A549 (cell line): ENCODE measurements around the gene SOX12. TPM values are rescaled to one million over a fixed set of nuclear protein-coding genes. Genes with fewer than 3 reads are reported as not detected.
A peak's percentile ranks its signal among the peaks of the same experiment; 100 is the strongest.

Experiments used
- ATAC-seq, 2 experiments: fragments of 200-7000 bp in 1 of 2; fragments of >200 bp in 1 of 2; cut with Nextera tagmentation in 1 of 2; cut with Tn5 transposase in 1 of 2; 3 replicates each; pipeline versions ENCODE4 v1.8.0 to v1.9.1; 2018 to 2020; ENCODE audit warnings: mild to moderate bottlenecking in 1 of 2, moderate library complexity in 1 of 2
- CTCF ChIA-PET: fragments of 300-600 bp; sonication (Branson Sonifier 250); formaldehyde crosslinking; extraction: SDS; loops from one replicate; lab custom pipeline; 2021; ENCODE audit warnings: antibody characterized with exemption, inconsistent platforms; lab: Yijun Ruan, JAX
- POLR2A ChIA-PET: fragments of 350-600 bp; formaldehyde crosslinking; extraction: SDS; loops from one replicate; lab custom pipeline; 2021; ENCODE audit warnings: antibody characterized with exemption, inconsistent platforms; lab: Yijun Ruan, JAX
- DNase-seq, 2 experiments: peaks; one replicate each; pipeline versions ENCODE4 v3.0.0 to v3.0.0-alpha.2; 2011 to 2016; ENCODE audit warnings: low read depth in 1 of 2, low spot score in 1 of 2
- FAIRE-seq: peaks from 2 replicates; lab custom pipeline; 2011; peaks lifted over from hg19 to GRCh38; lab: Jason Lieb, UNC
- H3K27ac ChIP-seq, 2 experiments: fragments of >200 bp; sonication (Bioruptor Twin); formaldehyde crosslinking; 3 replicates each; pipeline ENCODE4 v1.5.1; 2016 to 2017
- H3K4me1 ChIP-seq: fragments of >200 bp; sonication (Bioruptor Twin); formaldehyde crosslinking; 3 replicates; pipeline ENCODE4 v1.6.1; 2016
- H3K4me2 ChIP-seq: fragments of >200 bp; sonication (Bioruptor Twin); formaldehyde crosslinking; 3 replicates; pipeline ENCODE4 v1.6.1; 2016
- H3K4me3 ChIP-seq: fragments of >200 bp; sonication (Bioruptor Twin); formaldehyde crosslinking; 3 replicates; pipeline ENCODE4 v1.5.1; 2016
- H3K9me3 ChIP-seq: fragments of >200 bp; sonication (Bioruptor Twin); formaldehyde crosslinking; 3 replicates; pipeline ENCODE4 v1.6.1; 2016
- BHLHE40 ChIP-seq: IDR thresholded peaks from 2 replicates; pipeline ENCODE4 v1.6.1; 2012; ENCODE audit warnings: low read depth, low read length, inconsistent platforms
- CBX2 ChIP-seq: fragments of 200-600 bp; sonication (generic); IDR thresholded peaks from 2 replicates; pipeline ENCODE4 v1.6.1; 2016; ENCODE audit warnings: low read depth, mild to moderate bottlenecking, borderline replicate concordance
- CBX8 ChIP-seq: fragments of 200-600 bp; sonication (generic); IDR thresholded peaks from 2 replicates; pipeline ENCODE4 v1.6.1; 2016
- CEBPB ChIP-seq, 2 experiments: fragments of >200 bp in 1 of 2; sonication (Bioruptor Twin) in 1 of 2; formaldehyde crosslinking in 1 of 2; IDR thresholded peaks; 2 replicates each; pipeline ENCODE4 v1.6.1; 2012 to 2016
- EHMT2 ChIP-seq: fragments of 200-600 bp; sonication (generic); IDR thresholded peaks from 2 replicates; pipeline ENCODE4 v1.6.1; 2016; ENCODE audit warnings: antibody characterized with exemption, low read depth, mild to moderate bottlenecking, moderate library complexity
- EP300 ChIP-seq, 2 experiments: fragments of >200 bp; sonication (Bioruptor Twin); formaldehyde crosslinking; IDR thresholded peaks; 2 replicates in 1 of 2; 3 replicates in 1 of 2; pipeline ENCODE4 v1.6.1; 2016 to 2017
- FOSB ChIP-seq: fragments of 250-450 bp; sonication (Bioruptor Pico); IDR thresholded peaks from 2 replicates; pipeline ENCODE4 v1.5.0; 2020; ENCODE audit warnings: mild to moderate bottlenecking, moderate library complexity
- FOSL2 ChIP-seq, 2 experiments: fragments of 450-650 bp in 1 of 2; fragments of >200 bp in 1 of 2; sonication (Bioruptor Twin) in 1 of 2; formaldehyde crosslinking; IDR thresholded peaks; 2 replicates each; pipeline versions ENCODE4 v1.5.0 to v1.6.1; 2016 to 2020; ENCODE audit warnings: mild to moderate bottlenecking in 1 of 2, moderate library complexity in 1 of 2
- FOXS1 ChIP-seq: fragments of 250-450 bp; sonication (Bioruptor Pico); IDR thresholded peaks from 2 replicates; pipeline ENCODE4 v1.5.0; 2020; ENCODE audit warnings: mild to moderate bottlenecking, moderate library complexity
- HDAC2 ChIP-seq: fragments of 200-600 bp; sonication (generic); IDR thresholded peaks from 2 replicates; pipeline ENCODE4 v1.6.1; 2016
- HES2 ChIP-seq: fragments of >200 bp; sonication (Bioruptor Twin); formaldehyde crosslinking; IDR thresholded peaks from 2 replicates; pipeline ENCODE4 v1.6.1; 2016
- HEYL ChIP-seq: fragments of 250-450 bp; sonication (Bioruptor Pico); IDR thresholded peaks from 2 replicates; pipeline ENCODE4 v1.8.0; 2021; ENCODE audit warnings: mild to moderate bottlenecking, moderate library complexity
- HOXA7 ChIP-seq: fragments of 250-450 bp; sonication (Bioruptor Pico); IDR thresholded peaks from 2 replicates; pipeline ENCODE4 v1.5.0; 2020; ENCODE audit warnings: mild to moderate bottlenecking, moderate library complexity
- HOXB13 ChIP-seq: fragments of 250-450 bp; sonication (Bioruptor Pico); IDR thresholded peaks from 2 replicates; pipeline ENCODE4 v1.5.0; 2020; ENCODE audit warnings: low read depth, mild to moderate bottlenecking, moderate library complexity
- HOXB5 ChIP-seq: fragments of 250-450 bp; sonication (Bioruptor Pico); IDR thresholded peaks from 2 replicates; pipeline ENCODE4 v1.5.0; 2020; ENCODE audit warnings: mild to moderate bottlenecking, moderate library complexity
- KDM5A ChIP-seq: fragments of 200-600 bp; sonication (generic); IDR thresholded peaks from 2 replicates; pipeline ENCODE4 v1.6.1; 2016; ENCODE audit warnings: antibody characterized with exemption, mild to moderate bottlenecking
- MAZ ChIP-seq: fragments of 150-350 bp; IDR thresholded peaks from 2 replicates; pipeline ENCODE4 v1.6.1; 2014; ENCODE audit warnings: antibody characterized with exemption, low read depth, low read length, borderline replicate concordance
- MYC ChIP-seq: IDR thresholded peaks from 2 replicates; pipeline ENCODE4 v1.6.1; 2012; ENCODE audit warnings: mild to moderate bottlenecking, inconsistent platforms, low read length, improper control_type of control experiment, borderline replicate concordance
- NPAS2 ChIP-seq: fragments of 250-450 bp; sonication (Bioruptor Pico); IDR thresholded peaks from 2 replicates; pipeline ENCODE4 v1.8.0; 2022; ENCODE audit warnings: mild to moderate bottlenecking, moderate library complexity, borderline replicate concordance
- POLR2A ChIP-seq: IDR thresholded peaks from 2 replicates; pipeline ENCODE4 v1.6.1; 2012; ENCODE audit warnings: mild to moderate bottlenecking, low read length
- RAD21 ChIP-seq, 2 experiments: fragments of >200 bp in 1 of 2; sonication (Bioruptor Twin) in 1 of 2; formaldehyde crosslinking in 1 of 2; IDR thresholded peaks in 1 of 2; conservative IDR thresholded peaks in 1 of 2; 2 replicates in 1 of 2; 3 replicates in 1 of 2; pipeline ENCODE4 v1.6.1; 2012 to 2018; ENCODE audit warnings: inconsistent platforms in 1 of 2
- RARB ChIP-seq: fragments of 250-450 bp; sonication (Bioruptor Pico); IDR thresholded peaks from 2 replicates; pipeline ENCODE4 v1.8.0; 2021; ENCODE audit warnings: mild to moderate bottlenecking, moderate library complexity
- RFX5 ChIP-seq: fragments of 450-650 bp; IDR thresholded peaks from 2 replicates; pipeline ENCODE4 v1.7.1; 2014; ENCODE audit warnings: antibody characterized with exemption, mild to moderate bottlenecking, moderate library complexity
- USF2 ChIP-seq: fragments of 450-650 bp; IDR thresholded peaks from 2 replicates; pipeline ENCODE4 v1.6.1; 2014; ENCODE audit warnings: antibody characterized with exemption
- ZC3H11A ChIP-seq: fragments of 450-650 bp; IDR thresholded peaks from 2 replicates; pipeline ENCODE4 v1.6.1; 2014; ENCODE audit warnings: antibody characterized with exemption, mild to moderate bottlenecking
- ZNF302 ChIP-seq: fragments of 250-450 bp; sonication (Bioruptor Pico); IDR thresholded peaks from 2 replicates; pipeline ENCODE4 v1.9.0; 2021; ENCODE audit warnings: inconsistent platforms, mild to moderate bottlenecking, moderate library complexity
- ZSCAN20 ChIP-seq: fragments of 250-450 bp; sonication (Bioruptor Pico); IDR thresholded peaks from 2 replicates; pipeline ENCODE4 v1.8.0; 2022; ENCODE audit warnings: mild to moderate bottlenecking, moderate library complexity
- WGBS: methylation state at CpG from one replicate; pipeline ENCODE4 v1.1.6; 2017; ENCODE audit errors: missing lambda C conversion rate; 5-methylcytosine and 5-hydroxymethylcytosine counted together
- polyA plus RNA-seq, 4 experiments: library from polyadenylated mRNA; depleted of rRNA in 3 of 4; stranded (reverse); fragments of >200 nt; fragmentation: RNase III in 1 of 4; extraction: RNeasy Plus Mini Kit Qiagen cat#74134 plus additional on column Dnase treatment in 1 of 4; gene quantifications; 2 replicates in 3 of 4; 3 replicates in 1 of 4; pipeline ENCODE4 v1.2.3, GENCODE V29; 2011 to 2017
- TF ChIP-seq, protein P1 (sequence below): fragments of 200-600 bp; sonication (generic); IDR thresholded peaks from 2 replicates; pipeline ENCODE4 v1.6.1; 2016; ENCODE audit warnings: antibody characterized with exemption, mild to moderate bottlenecking, moderate library complexity
- TF ChIP-seq, protein P2 (sequence below): IDR thresholded peaks from 2 replicates; pipeline ENCODE4 v1.6.1; 2012
- TF ChIP-seq, protein P3 (sequence below): IDR thresholded peaks from 2 replicates; pipeline ENCODE4 v1.6.1; 2012
- TF ChIP-seq, protein P4 (sequence below): fragments of 150-350 bp; IDR thresholded peaks from 2 replicates; pipeline ENCODE4 v1.6.1; 2014; ENCODE audit warnings: low read depth, mild to moderate bottlenecking, low read length

SOX12 gene
- polyA plus RNA-seq, 2 of the 4 experiments (the other 2 are of a cell fraction) = 7.0 to 29.2 TPM

DNA sequence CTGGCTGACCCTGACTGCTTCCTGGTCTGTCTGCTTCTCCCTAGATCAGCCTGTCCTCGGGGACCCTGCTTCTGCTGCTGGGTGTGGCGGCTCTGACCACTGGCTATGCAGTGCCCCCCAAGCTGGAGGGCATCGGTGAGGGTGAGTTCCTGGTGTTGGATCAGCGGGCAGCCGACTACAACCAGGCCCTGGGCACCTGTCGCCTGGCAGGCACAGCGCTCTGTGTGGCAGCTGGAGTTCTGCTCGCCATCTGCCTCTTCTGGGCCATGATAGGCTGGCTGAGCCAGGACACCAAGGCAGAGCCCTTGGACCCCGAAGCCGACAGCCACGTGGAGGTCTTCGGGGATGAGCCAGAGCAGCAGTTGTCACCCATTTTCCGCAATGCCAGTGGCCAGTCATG is 27.8 kb downstream of the SOX12 start (continued):
- TF ChIP-seq, protein P1, sequence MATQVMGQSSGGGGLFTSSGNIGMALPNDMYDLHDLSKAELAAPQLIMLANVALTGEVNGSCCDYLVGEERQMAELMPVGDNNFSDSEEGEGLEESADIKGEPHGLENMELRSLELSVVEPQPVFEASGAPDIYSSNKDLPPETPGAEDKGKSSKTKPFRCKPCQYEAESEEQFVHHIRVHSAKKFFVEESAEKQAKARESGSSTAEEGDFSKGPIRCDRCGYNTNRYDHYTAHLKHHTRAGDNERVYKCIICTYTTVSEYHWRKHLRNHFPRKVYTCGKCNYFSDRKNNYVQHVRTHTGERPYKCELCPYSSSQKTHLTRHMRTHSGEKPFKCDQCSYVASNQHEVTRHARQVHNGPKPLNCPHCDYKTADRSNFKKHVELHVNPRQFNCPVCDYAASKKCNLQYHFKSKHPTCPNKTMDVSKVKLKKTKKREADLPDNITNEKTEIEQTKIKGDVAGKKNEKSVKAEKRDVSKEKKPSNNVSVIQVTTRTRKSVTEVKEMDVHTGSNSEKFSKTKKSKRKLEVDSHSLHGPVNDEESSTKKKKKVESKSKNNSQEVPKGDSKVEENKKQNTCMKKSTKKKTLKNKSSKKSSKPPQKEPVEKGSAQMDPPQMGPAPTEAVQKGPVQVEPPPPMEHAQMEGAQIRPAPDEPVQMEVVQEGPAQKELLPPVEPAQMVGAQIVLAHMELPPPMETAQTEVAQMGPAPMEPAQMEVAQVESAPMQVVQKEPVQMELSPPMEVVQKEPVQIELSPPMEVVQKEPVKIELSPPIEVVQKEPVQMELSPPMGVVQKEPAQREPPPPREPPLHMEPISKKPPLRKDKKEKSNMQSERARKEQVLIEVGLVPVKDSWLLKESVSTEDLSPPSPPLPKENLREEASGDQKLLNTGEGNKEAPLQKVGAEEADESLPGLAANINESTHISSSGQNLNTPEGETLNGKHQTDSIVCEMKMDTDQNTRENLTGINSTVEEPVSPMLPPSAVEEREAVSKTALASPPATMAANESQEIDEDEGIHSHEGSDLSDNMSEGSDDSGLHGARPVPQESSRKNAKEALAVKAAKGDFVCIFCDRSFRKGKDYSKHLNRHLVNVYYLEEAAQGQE = no peak
- TF ChIP-seq CBX8 (no peak), FOSL2 (IDR thresholded peaks at IDR 0.05) (no peak), FOSL2 (CRISPR knock-in tag; IDR thresholded peaks at IDR 0.05) (no peak), MYC (no peak), HOXB5 (CRISPR knock-in tag) (no peak), FOXS1 (CRISPR knock-in tag) (no peak), HOXA7 (CRISPR knock-in tag) (no peak), KDM5A (no peak), MAZ (no peak)
- TF ChIP-seq, all 56 proteins: peak for 0

GRCh38 chr20:354298-354977 is 29.1 kb downstream of the SOX12 start:
- FAIRE-seq (no peak), DNase-seq (peak; percentile 83 to 95), ATAC-seq (peak; percentile 85 to 95)
- H3K4me3 ChIP-seq = no peak overlapping the region
- H3K9me3 ChIP-seq = no peaks in the 10 kb centered on the region
- peak overlapping the region; percentile 71 to 81 for H3K27ac ChIP-seq
- peaks cover 13% of the 10 kb centered on the region; the same call in 2 of the 3 replicates for H3K4me1 ChIP-seq
- 8% methylated on average over 14 of the region's 14 CpGs for WGBS
- H3K4me2 ChIP-seq = no peak overlapping the region
- ChIA-PET POLR2A (interaction anchor here (1.0 to 1.2 kb wide), 2 partner anchors 15 to 53 kb away, joined by 4 to 5 read pairs; no protein-coding TSS in a partner anchor), CTCF (interaction anchor here (0.6 to 50.3 kb wide), 63 partner anchors 8 to 386 kb away, joined by 3 to 1229 read pairs (median 6); partner anchors contain the start of genes TBC1D20 and TRIB3)
- TF ChIP-seq HEYL (CRISPR knock-in tag) (no peak), FOSL2 (IDR thresholded peaks at IDR 0.05) (no peak), FOSL2 (CRISPR knock-in tag; IDR thresholded peaks at IDR 0.05) (no peak), MYC (no peak), FOXS1 (CRISPR knock-in tag) (no peak), MAZ (peak; percentile 95), BHLHE40 (no peak), ZC3H11A (no peak), NPAS2 (no peak), FOSB (0 out of 2 replicates have a peak, but pooled peaks have one; percentile 23), ZNF302 (CRISPR knock-in tag) (no peak), HES2 (no peak), EP300 (IDR thresholded peaks at IDR 0.05) (no peak), ZSCAN20 (CRISPR knock-in tag) (no peak), EHMT2 (no peak), RAD21 (conservative IDR thresholded peaks at IDR 0.05 in 1 of 2, IDR thresholded peaks at IDR 0.05 in 1 of 2) (peak; percentile 99 to 100), RFX5 (no peak), RARB (CRISPR knock-in tag) (no peak), CBX2 (no peak), HDAC2 (no peak), CEBPB (IDR thresholded peaks at IDR 0.05) (no peak), HOXB13 (CRISPR knock-in tag) (no peak), POLR2A (no peak), USF2 (no peak)
- TF ChIP-seq, protein P2, sequence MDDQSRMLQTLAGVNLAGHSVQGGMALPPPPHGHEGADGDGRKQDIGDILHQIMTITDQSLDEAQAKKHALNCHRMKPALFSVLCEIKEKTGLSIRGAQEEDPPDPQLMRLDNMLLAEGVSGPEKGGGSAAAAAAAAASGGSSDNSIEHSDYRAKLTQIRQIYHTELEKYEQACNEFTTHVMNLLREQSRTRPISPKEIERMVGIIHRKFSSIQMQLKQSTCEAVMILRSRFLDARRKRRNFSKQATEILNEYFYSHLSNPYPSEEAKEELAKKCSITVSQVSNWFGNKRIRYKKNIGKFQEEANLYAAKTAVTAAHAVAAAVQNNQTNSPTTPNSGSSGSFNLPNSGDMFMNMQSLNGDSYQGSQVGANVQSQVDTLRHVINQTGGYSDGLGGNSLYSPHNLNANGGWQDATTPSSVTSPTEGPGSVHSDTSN = no peak
- TF ChIP-seq, protein P3, sequence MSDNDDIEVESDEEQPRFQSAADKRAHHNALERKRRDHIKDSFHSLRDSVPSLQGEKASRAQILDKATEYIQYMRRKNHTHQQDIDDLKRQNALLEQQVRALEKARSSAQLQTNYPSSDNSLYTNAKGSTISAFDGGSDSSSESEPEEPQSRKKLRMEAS = no peak
- TF ChIP-seq, protein P4, sequence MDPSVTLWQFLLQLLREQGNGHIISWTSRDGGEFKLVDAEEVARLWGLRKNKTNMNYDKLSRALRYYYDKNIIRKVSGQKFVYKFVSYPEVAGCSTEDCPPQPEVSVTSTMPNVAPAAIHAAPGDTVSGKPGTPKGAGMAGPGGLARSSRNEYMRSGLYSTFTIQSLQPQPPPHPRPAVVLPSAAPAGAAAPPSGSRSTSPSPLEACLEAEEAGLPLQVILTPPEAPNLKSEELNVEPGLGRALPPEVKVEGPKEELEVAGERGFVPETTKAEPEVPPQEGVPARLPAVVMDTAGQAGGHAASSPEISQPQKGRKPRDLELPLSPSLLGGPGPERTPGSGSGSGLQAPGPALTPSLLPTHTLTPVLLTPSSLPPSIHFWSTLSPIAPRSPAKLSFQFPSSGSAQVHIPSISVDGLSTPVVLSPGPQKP = no peak
